Astrocyte (in vitro differentiated cells and primary cell): Measurements from ENCODE around the gene JAM2. TPM values are rescaled to one million over a fixed set of nuclear protein-coding genes. Genes with fewer than 3 reads are reported as not detected.

Experiments
- DNase-seq: peaks from one replicate; pipeline ENCODE4 v3.0.0-alpha.2; 2010; ENCODE audit warnings: low read depth
- FAIRE-seq: peaks from 2 replicates; lab custom pipeline; 2011; peaks lifted over from hg19 to GRCh38; lab: Jason Lieb, UNC
- H2AFZ ChIP-seq: 2 replicates; pipeline ENCODE4 v1.6.0; 2012; ENCODE audit warnings: low read depth, low read length, inconsistent platforms
- H3K27ac ChIP-seq: 2 replicates; pipeline ENCODE4 v1.5.1; 2011; ENCODE audit warnings: low read depth, low read length, inconsistent platforms
- H3K27me3 ChIP-seq: 2 replicates; pipeline ENCODE4 v1.6.0; 2011; ENCODE audit warnings: low read length, inconsistent platforms; ENCODE audit not compliant: insufficient read depth
- H3K36me3 ChIP-seq: 2 replicates; pipeline ENCODE4 v1.5.1; 2011; ENCODE audit warnings: low read length, inconsistent platforms; ENCODE audit not compliant: insufficient read depth
- H3K4me1 ChIP-seq: 2 replicates; pipeline ENCODE4 v1.5.1; 2011; ENCODE audit warnings: low read length, inconsistent platforms; ENCODE audit not compliant: insufficient read depth
- H3K4me2 ChIP-seq: 2 replicates; pipeline ENCODE4 v1.6.0; 2012; ENCODE audit warnings: low read length, inconsistent platforms
- H3K4me3 ChIP-seq: 2 replicates; pipeline ENCODE4 v1.5.1; 2011; ENCODE audit warnings: low read depth, mild to moderate bottlenecking, low read length, inconsistent platforms; ENCODE audit not compliant: insufficient read depth
- H3K79me2 ChIP-seq: 2 replicates; pipeline ENCODE4 v1.6.0; 2012; ENCODE audit warnings: mild to moderate bottlenecking, low read length, inconsistent platforms; ENCODE audit not compliant: insufficient read depth
- H3K9ac ChIP-seq: 2 replicates; pipeline ENCODE4 v1.6.0; 2012; ENCODE audit warnings: mild to moderate bottlenecking, low read length, inconsistent platforms
- H3K9me3 ChIP-seq: 2 replicates; pipeline ENCODE4 v1.5.1; 2012; ENCODE audit warnings: low read depth, mild to moderate bottlenecking, low read length, inconsistent platforms; ENCODE audit not compliant: insufficient read depth
- H4K20me1 ChIP-seq: 2 replicates; pipeline ENCODE4 v1.6.0; 2012; ENCODE audit warnings: low read length, inconsistent platforms; ENCODE audit not compliant: insufficient read depth
- H3K27ac Mint-ChIP-seq: one replicate; pipeline ENCODE4 v1.8.0; 2021; ENCODE audit warnings: mild to moderate bottlenecking, mixed read lengths; ENCODE audit not compliant: unreplicated experiment
- H3K27me3 Mint-ChIP-seq: one replicate; pipeline ENCODE4 v1.8.0; 2021; ENCODE audit warnings: low read depth, mixed read lengths; ENCODE audit not compliant: unreplicated experiment
- H3K36me3 Mint-ChIP-seq: one replicate; pipeline ENCODE4 v1.8.0; 2021; ENCODE audit warnings: low read depth, mixed read lengths; ENCODE audit not compliant: unreplicated experiment
- H3K4me1 Mint-ChIP-seq: one replicate; pipeline ENCODE4 v1.8.0; 2021; ENCODE audit warnings: low read depth, mixed read lengths; ENCODE audit not compliant: unreplicated experiment
- H3K4me3 Mint-ChIP-seq: one replicate; pipeline ENCODE4 v1.8.0; 2021; ENCODE audit warnings: mild to moderate bottlenecking, moderate library complexity, mixed read lengths; ENCODE audit not compliant: unreplicated experiment
- H3K9me3 Mint-ChIP-seq: one replicate; pipeline ENCODE4 v1.8.0; 2021; ENCODE audit warnings: mild to moderate bottlenecking, mixed read lengths; ENCODE audit not compliant: unreplicated experiment
- CTCF ChIP-seq: IDR thresholded peaks from 2 replicates; pipeline ENCODE4 v1.5.1; 2011; ENCODE audit warnings: low read depth, mild to moderate bottlenecking, inconsistent platforms, low read length, moderate library complexity; ENCODE audit not compliant: insufficient read depth
- EZH2 ChIP-seq: IDR thresholded peaks from 2 replicates; pipeline ENCODE4 v1.6.1; 2012; ENCODE audit warnings: mild to moderate bottlenecking, low read length, inconsistent platforms; ENCODE audit not compliant: insufficient read depth
- total RNA-seq: library from RNA; stranded (reverse); gene quantifications from 2 replicates; pipeline ENCODE4 v1.2.1, GENCODE V29; 2021

JAM2 gene
- total RNA-seq, 1 donor from 2014 or later, result 3.7 TPM

- Mint-ChIP-seq H3K27me3 (peaks cover 9% of the 10 kb centered on the region), H3K4me3 (no peak overlapping the region), H3K36me3 (no peaks in the 10 kb centered on the region), H3K27ac (no peak overlapping the region), H3K9me3 (peaks cover 3% of the 10 kb centered on the region), H3K4me1 (peaks cover 11% of the 10 kb centered on the region)
- peaks cover 5% of the 10 kb centered on the region for H3K4me1 ChIP-seq
- no peaks in the 10 kb centered on the region for H3K27me3 ChIP-seq
- DNase-seq (no peak), FAIRE-seq (no peak)
- TF ChIP-seq CTCF (no peak), EZH2 (no peak)
- H3K9me3 ChIP-seq, result no peaks in the 10 kb centered on the region
- no peaks in the 10 kb centered on the region for H3K79me2 ChIP-seq
- no peak overlapping the region for H3K4me3 ChIP-seq
- no peaks in the 10 kb centered on the region for H4K20me1 ChIP-seq
- no peak overlapping the region for H3K4me2 ChIP-seq
- no peak overlapping the region for H3K27ac ChIP-seq
- no peaks in the 10 kb centered on the region for H3K36me3 ChIP-seq
- no peak overlapping the region for H2AFZ ChIP-seq
- H3K9ac ChIP-seq, result no peak overlapping the region
Observed at GRCh38 chr21:25636727-25637126, 2.3 kb upstream of the JAM2 start.

GRCh38 chr21:25637851-25638659 is 1.0 kb upstream of the JAM2 start:
- H3K79me2 ChIP-seq, result no peaks in the 10 kb centered on the region
- H3K27me3 ChIP-seq, result no peaks in the 10 kb centered on the region
- peaks cover 3% of the 10 kb centered on the region for H3K9me3 Mint-ChIP-seq
- peaks cover 11% of the 10 kb centered on the region for H3K4me1 Mint-ChIP-seq
- TF ChIP-seq CTCF (no peak), EZH2 (no peak)
- no peaks in the 10 kb centered on the region for H3K36me3 Mint-ChIP-seq
- no peak overlapping the region for H3K4me3 ChIP-seq
- H3K4me2 ChIP-seq, result peak overlapping the region; percentile 91
- H4K20me1 ChIP-seq, result no peaks in the 10 kb centered on the region
- H3K27me3 Mint-ChIP-seq, result peaks cover 11% of the 10 kb centered on the region
- H3K4me1 ChIP-seq, result peaks cover 5% of the 10 kb centered on the region
- no peak for FAIRE-seq
- no peak overlapping the region for H3K27ac ChIP-seq
- no peak overlapping the region for H3K27ac Mint-ChIP-seq
- peak overlapping the region; percentile 83 for H3K4me3 Mint-ChIP-seq
- no peaks in the 10 kb centered on the region for H3K36me3 ChIP-seq
- no peak overlapping the region for H3K9ac ChIP-seq
- no peak for DNase-seq
- no peaks in the 10 kb centered on the region for H3K9me3 ChIP-seq
- no peak overlapping the region for H2AFZ ChIP-seq
